Measurements from ENCODE around the gene STEAP3.

GRCh38 chr2:119222863-119223520 lies 642 bp upstream of the STEAP3 start:
- no peak for TF ChIP-seq YY1 (IDR thresholded peaks at IDR 0.05; ENCODE audit: insufficient read depth, insufficient read length)
- no peak for TF ChIP-seq ZNF274 (IDR thresholded peaks at IDR 0.05; ENCODE audit: low read depth, low read length)

Measured in NT2/D1 (cell line).